Renal cortex interstitium (tissue), 15 donors: ENCODE data around the gene PCID2. TPM values are rescaled to one million over a fixed set of nuclear protein-coding genes. Genes with fewer than 3 reads are reported as not detected.
"Not testable (repeated sequence)": the region's sequence is repeated elsewhere in the genome, so short reads cannot be mapped to it uniquely, and the experiment has no call there.

ENCODE experiments used
- DNase-seq, 11 donors: peaks; one replicate each; pipeline ENCODE4 v3.0.0-alpha.2; 2013; ENCODE audit warnings: low read depth in 9 of 11, low spot score in 4 of 11; ENCODE audit errors: extremely low read depth in 1 of 11
- long read RNA-seq, 16 experiments: transcript quantifications; one replicate each; lab custom pipeline, GENCODE V29; 2026
- polyA plus RNA-seq, 3 donors: library from polyadenylated mRNA; unstranded; fragments of 120-200 nt; gene quantifications; one replicate each; pipeline ENCODE4 v1.2.1, GENCODE V29; 2013; ENCODE audit not compliant: insufficient read length in 3 of 3

The PCID2 gene
- 10 to 100 TPM; 57.7 to 66.6 (median 58.3) TPM for polyA plus RNA-seq
- long read RNA-seq, donor 1 = 0 reads
- long read RNA-seq, donor 2, partial matches to known transcripts = 6 of 18 reads
- long read RNA-seq, donor 2, other reads (novel, unspliced or antisense) = 12 of 18 reads
- long read RNA-seq, donor 3, partial matches to known transcripts = 55 of 65 reads
- long read RNA-seq, donor 3, other reads (novel, unspliced or antisense) = 10 of 65 reads
- long read RNA-seq, donor 4, partial matches to known transcripts = 65 of 72 reads
- long read RNA-seq, donor 4, other reads (novel, unspliced or antisense) = 6 of 72 reads
- long read RNA-seq, donor 5 = 0 reads
- long read RNA-seq, donor 6, full-length matches to known transcripts = 1 of 20 reads
- long read RNA-seq, donor 6, partial matches to known transcripts = 13 of 20 reads
- long read RNA-seq, donor 6, other reads (novel, unspliced or antisense) = 6 of 20 reads
- long read RNA-seq, donor 7, partial matches to known transcripts = 8 of 9 reads
- long read RNA-seq, donor 7, other reads (novel, unspliced or antisense) = 0 of 9 reads
- long read RNA-seq, donor 8 = 0 reads
- long read RNA-seq, donor 9, partial matches to known transcripts = 0 of 7 reads
- long read RNA-seq, donor 9, other reads (novel, unspliced or antisense) = 7 of 7 reads
- long read RNA-seq, donor 10, partial matches to known transcripts = 0 of 16 reads
- long read RNA-seq, donor 10, other reads (novel, unspliced or antisense) = 15 of 16 reads
- long read RNA-seq, donor 11, partial matches to known transcripts = 0 of 6 reads
- long read RNA-seq, donor 11, other reads (novel, unspliced or antisense) = 6 of 6 reads
- long read RNA-seq, donor 12 = 0 reads
- long read RNA-seq, donor 13 = 0 reads
- long read RNA-seq, donor 14, partial matches to known transcripts = 0 of 7 reads
- long read RNA-seq, donor 14, other reads (novel, unspliced or antisense) = 7 of 7 reads
- long read RNA-seq, donor 15 = 0 reads
- long read RNA-seq, donor 16, partial matches to known transcripts = 57 of 84 reads
- long read RNA-seq, donor 16, other reads (novel, unspliced or antisense) = 27 of 84 reads

DNA sequence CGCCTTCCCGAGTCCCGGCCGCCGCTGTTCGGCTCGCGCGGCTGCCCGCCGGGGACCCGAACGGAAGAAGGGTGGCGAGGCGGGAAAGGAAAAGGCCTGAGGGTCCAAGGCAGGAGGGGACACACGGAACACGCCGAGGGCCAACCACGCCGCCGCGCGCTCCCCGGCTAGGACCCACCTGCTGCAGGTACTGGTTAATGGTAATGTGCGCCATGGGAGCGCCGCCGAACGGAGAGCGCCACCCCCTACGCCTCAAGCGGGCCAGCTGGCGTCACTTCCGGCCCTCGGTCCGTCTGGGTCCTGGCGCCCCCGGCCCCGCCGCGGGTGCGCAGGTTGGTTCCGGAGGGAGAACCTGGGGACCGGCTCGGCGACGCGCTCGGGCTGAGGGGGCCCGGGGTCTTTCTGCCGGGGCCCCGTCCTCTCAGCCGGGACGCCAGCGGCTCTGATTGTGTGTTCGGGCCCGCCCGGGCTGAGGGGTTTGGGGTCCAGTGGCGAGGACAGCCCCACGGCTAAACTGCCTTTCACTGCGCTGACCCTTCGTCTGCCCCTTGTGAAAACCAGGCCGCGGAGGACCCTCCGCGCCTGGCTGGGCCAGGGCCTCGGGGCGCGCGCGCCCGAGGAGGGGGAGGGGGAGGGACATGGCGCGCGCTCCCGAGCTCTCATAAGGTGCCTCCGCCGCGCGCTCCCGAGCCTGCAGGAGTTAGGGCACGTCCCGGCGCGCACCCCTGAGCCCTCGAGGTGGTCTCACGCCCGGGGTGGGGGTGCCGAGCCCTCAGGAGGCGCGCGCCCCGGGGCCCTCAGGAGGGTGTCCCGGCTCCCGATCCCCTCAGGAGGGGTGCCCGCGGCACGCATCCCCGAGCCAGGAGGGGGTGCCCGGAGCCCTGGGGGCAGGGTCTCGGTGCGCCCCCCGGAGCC, at the start of gene PCID2:
PCID2 (minus strand) TSS at position 249 of the 915 bp plus-strand sequence; CDS start at position 214, 35 bp downstream.
- peak; percentile 75 to 91 (median 90) for DNase-seq

DNA sequence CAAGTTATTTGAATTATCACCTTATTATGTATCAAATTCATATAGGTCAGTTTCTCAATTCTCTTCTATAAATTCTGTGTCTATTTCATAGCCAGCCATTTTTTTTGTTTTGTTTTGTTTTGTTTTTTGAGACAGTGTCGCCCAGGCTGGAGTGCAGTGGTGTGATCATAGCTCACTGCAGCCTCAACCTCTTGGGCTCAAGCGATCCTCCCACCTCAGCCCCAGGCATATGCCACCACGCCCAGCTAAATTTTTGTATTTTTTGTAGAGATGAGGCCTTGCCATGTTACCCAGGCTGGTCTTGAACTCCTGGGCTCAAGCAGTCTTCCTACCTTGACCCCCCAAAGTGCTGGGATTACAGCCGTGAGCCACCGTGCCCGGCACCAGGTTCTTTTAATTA, 49.4 kb upstream of the PCID2 start:
- not testable (repeated sequence) for DNase-seq

DNA sequence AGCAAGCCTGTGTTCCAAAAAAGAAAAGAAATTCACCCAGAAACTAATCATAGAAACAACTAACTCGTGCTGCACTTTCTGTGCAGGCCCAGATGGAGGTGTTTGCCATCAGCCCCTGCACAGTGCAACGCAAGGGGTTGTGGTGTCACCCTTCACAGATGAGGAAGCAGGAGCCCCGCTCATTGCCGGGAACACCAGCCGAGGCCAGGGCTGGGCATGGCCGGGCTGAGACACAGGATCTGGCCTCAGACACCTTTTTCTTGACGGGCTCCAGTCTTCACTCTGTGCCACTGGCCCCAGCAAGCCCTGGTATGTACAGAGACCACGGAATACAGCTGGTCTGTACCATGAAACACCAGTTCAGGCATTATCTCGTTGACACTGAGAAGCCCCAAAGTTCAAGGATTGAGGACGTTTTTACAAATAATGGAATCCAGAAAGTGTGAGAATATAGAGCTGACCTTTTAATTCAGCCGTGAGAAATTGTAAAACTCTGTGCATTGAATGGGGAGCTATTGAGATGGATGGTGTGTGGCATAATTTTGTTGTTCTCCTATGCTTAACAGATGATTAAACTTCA, 44.1 kb upstream of the PCID2 start:
- DNase-seq = no peak

DNA sequence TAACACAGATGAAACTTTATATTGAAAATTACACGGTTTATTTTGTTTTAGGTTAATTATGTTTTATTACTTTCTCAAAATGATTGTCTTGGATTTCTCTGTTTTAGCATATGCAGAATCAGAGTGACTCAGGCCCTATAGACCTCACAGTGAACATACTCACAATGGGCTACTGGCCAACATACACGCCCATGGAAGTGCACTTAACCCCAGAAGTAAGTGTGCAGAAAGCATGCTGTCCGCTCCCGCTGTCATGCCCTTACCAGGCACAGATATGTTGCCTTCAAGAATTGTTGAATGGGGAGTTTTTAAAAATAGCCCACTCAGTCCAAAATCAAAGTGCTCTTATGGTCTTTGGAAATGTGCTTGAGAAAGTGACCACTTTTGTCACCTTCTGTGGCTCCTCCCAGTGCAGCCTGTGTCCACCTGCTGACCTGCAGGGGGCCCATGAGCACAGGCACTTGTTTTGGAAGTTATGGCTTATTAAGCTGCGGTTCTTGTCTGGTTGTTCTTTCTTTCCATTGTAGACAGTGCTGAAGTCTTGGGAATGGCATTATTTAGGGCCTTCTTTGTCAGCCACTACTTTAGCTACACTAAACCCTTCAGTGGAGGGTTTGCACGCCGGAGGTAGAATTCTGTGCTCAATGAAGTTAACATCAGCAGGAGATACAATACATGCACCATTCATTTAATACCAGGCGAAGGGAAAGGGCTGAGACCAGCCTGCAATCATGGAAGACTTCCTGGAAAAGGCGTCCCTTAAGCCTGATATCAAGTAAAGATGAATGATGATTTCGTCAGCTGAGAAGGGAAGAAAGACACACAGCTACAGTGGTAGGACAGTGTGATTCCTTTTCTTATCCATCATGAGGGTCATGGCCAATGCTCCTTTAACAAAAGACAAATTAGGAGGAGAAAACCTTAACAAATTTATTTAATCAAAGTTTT, 37.7 kb upstream of the PCID2 start:
- DNase-seq = no peak

DNA sequence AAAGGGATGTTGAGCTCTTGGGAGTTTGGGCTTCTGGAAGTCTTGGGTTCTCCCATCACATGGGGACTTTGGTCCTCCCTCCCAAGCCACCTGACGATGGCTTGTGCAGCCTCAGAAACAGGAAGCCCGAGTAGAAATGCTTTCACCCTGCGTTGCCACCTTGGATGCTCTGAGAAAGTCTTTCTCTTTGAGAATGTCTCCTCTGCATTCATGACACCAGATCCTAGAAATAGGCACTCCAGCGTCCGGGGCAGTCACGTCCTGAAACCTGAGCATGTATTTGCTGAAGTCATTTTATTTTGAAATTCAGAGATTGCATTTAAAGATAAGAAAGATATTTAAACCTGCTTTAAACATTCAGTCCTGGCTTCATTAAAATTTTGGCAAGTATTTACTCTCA, 35.4 kb upstream of the PCID2 start:
- DNase-seq = no peak

DNA sequence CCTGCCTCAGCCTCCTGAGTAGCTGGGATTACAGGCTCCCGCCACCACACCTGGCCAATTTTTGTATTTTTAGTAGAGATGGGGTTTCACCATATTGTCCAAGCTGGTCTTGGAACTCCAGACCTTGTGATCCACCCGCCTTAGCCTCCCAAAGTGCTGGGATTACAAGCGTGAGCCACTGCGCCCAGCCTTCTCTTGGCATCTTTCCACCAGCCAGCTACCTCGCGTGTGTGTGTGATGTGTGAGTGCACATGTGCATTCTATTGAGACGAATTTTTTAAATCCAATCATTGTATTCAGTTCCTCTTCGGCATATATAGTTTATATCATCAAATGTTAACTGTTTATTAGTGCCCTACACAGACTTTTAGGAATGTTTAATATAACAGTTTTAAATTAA, 33.2 kb upstream of the PCID2 start:
- not testable (repeated sequence) for DNase-seq

DNA sequence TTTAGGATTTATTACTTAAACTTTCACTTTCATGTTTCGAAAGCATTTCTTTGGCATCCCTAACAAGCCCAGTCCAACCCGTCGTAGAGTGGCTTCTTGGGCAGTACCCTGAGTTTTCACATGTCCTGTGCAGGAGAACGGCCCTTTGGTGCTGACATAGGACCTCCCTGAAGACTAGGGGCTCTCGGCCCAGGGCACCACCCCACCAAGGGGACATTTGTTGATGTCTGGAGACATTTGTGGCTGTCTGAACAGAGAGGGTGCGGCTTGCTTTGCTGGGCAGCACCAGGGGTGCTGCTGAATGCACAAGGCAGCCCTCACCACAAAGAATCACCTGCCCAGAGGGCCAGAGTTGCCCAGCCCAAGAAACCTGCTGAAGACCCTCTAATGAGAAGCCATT, 31.5 kb upstream of the PCID2 start:
- no peak for DNase-seq

DNA sequence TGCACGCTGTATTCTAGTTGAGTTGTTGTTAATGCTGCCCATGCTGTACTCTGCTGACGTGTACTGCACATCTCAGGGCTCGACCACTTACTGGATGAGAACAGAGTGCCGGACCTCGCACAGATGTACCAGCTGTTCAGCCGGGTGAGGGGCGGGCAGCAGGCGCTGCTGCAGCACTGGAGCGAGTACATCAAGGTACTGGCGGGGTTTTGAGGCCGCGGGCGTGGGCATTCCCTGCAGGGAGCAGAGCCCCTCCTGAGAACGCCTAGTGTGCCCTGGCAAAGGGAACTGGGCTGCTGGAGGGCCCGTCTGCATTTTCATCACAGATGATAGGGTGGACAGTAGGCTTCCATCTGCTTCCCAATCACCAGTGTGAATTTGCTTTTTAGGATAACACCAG, 30.9 kb upstream of the PCID2 start:
- DNase-seq = no peak

DNA sequence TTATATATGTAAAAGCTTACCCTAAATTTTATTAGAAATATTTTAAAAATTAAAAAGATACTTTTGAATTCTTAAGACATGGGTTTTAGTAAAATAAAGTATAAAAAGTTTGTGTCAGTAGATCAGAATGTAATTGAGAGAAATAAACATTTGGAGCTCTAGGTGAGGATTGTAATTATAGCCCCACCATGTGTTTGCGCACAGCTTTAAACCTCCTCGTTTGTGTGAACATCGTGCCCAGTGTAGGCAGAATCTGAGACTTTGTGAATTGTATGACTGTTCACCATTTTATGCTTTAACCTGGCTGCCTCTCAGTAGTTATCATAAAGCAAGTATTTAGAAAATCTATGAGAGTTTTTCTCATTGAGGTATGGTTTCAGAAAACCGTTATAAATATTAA, 30.1 kb upstream of the PCID2 start:
- no peak for DNase-seq

DNA sequence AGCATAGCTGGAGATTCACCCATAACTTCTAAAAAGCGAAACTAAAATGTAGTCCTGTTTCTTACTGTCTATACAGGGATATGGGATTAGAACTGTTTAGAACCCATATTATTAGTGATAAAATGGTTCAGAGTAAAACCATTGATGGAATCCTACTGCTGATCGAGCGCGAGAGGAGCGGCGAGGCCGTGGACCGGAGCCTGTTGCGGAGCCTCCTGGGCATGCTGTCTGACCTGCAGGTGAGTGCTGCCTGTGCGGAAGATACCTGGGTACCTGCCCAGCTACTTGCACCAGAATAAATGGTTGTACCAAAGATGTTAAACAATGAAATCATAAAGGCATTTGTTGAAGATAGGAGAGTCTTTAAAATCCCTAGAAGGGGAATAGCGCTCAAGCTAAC, 24.6 kb upstream of the PCID2 start:
- no peak for DNase-seq

DNA sequence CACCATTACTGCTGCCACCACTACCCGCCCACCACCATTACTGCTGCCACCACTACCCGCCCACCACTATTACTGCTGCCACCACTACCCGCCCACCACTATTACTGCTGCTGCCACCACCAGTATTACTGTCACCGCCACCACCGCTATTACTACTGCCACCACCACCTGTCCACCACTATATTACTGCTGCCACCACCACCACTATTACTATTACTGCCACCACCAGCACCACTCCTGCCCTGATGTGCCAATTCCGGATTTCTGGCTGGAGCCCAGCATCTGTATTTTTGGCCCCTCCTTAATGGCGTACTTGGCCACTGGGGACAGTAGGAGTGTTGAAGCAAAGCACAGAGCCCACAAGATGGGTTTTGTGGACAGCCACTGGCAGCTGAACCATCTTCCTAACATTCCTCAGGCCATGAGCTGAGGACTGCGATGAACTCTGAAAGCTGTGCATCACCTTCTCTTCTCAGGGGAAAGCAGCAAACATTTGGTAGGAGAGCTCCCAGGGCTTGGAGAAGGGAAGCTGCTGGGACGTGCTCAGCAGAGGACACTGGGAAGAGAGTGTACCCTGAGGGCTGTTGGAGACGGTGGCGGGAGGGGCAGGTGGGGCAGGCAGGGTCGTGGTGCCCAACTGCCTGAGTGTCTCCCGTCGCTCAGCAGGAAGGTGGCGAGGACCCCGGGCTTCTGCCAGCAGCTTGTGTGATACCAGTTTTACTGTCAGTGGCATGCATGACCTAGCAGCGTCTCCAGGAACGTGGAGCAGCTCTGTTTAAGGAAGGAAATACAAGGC, 23.9 kb upstream of the PCID2 start:
- DNase-seq = no peak

DNA sequence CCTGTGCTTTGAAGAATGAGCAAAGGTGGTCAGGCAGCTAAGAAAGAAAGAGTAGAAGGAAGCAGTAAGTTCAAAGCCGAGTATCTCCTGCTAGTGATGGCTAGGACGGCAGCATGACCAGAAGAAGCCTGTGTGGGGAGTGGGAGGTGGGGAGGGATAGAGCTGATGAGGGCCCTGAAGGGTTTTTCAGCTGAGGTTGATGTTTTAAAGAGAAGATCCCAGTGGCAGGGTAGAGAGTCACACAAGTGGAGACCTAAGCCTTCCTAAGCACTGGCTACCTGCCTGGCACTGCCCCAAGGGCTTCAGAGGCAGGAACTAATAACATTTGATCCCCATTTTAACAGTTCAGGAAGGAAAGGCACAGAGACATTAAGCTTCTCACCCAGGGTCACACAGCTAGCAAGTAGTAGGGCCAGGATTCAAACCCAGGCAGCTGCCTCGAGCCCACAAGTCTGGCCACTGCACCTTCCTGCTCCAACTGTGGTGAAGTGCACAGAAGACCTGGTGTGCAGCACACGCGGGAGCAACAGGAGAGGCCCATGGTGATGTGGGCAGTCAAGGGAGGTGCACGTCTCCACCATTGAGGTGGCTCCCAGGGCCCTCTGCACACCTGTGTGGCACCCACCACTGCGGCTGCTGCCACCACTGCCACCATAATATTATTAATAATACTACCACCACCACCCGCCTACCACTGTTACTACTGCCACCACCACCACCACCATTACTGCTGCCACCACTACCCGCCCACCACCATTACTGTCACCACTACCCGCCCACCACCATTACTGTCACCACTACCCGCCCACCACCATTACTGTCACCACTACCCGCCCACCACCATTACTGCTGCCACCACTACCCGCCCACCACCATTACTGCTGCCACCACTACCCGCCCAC, 23.1 kb upstream of the PCID2 start:
- DNase-seq = no peak

DNA sequence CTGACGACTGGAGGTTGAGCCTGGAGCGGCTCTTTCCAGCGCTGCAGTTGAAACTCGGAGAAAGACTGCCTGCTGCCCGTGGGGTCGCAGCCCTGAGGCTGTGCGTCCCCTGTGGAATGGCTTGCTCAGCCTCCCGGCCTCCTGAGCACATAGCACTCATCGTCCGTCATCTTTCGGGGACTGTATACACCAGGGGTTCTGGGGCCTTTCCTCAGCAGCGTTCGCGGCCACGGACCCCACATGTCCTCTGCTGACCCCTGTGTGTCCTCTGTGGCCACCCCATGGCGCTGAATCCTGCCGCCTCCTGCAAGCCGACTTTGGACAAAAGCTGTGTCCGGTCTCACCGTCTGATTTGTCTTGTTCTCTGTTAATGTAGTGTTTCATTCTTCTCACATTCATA, 21.3 kb upstream of the PCID2 start:
- DNase-seq = no peak

DNA sequence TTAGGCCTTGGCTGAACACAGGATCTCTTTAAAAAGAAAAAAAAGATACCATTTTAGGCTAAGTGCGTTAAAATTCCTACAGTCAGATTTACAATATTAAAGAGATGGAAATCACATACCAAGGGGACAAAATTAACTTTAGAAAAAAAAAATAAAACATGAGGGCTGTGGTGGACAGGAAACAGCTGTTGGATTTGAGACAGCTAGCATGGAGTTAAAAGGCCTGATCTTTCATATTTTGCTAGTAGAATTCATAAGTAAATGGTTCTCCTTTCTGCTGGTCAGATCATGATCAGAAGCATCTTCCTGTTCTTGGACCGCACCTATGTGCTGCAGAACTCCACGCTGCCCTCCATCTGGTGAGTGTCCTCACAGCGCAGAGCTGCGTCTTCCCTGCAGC, 20.7 kb upstream of the PCID2 start:
- peak in 5 of 11 donors; percentile 16 to 45 (median 21) for DNase-seq

DNA sequence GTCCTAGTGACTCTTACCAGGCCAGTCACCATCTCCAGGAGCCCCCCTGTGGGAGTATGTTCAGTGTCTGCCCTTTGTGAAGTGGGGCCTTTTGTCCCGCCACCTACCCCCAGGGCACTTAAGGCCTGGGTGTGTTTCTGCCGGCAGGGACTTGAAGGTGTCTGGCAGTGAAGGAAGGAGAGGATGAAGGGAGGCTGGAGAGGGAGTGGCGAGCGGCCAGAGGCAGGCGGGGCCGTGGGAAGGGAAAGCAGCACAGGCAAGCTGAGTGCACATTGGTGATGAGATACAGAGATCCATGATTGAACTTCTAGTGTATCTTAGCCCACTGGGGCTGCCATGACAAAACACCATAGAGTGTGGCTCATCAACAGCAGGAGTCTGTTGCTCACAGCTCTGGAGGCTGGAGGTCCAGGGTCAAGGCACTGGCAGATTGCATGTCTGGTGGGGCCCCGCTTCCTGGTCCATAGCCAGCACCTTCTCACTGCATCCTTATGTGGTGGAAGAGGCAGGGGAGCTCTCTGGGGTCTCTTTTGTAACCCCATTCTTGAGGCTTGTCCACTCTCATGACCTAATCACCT, 18.5 kb upstream of the PCID2 start:
- no peak for DNase-seq
